Thyroid gland (tissue), 4 donors: ENCODE results near the gene GCK.
A peak's percentile ranks its signal among the peaks of the same experiment; 100 is the strongest.

ENCODE experiments used
- POLR2A ChIP-seq, 2 donors: fragments of 450-650 bp; IDR thresholded peaks; one replicate each; pipeline ENCODE4 v1.6.1; 2017; ENCODE audit warnings: antibody characterized with exemption in 2 of 2, mild to moderate bottlenecking in 2 of 2, moderate library complexity in 1 of 2
- TF ChIP-seq, protein P1 (sequence below), 6 experiments: fragments of 200-600 bp in 3 of 6; fragments of 450-650 bp in 3 of 6; sonication (generic) in 3 of 6; IDR thresholded peaks; one replicate each; pipeline ENCODE4 v1.5.1; 2016 to 2019; ENCODE audit warnings: antibody characterized with exemption in 6 of 6, mild to moderate bottlenecking in 2 of 6, inconsistent platforms in 1 of 6, moderate library complexity in 1 of 6

DNA sequence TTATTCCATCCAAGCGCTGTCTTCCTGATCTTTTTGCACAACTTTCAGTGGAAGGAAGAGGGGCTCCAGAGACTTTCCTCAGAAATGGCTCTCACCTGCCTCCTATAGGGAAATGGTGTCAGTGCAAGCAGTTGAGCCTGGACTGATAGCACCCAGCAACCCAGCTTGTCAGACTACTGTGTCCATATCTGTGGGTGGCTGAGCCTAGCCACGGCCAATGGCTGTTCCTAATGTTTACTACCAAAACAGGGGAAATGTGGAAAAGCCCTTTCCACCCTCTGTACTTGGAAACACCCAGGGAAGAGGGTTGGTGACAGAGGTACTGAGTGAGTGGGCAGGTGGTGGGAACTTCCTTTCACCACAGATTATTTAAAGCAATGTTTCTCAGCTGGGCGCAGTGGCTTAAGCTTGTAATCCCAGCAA is 7.2 kb upstream of the GCK start:
- TF ChIP-seq, protein P1, sequence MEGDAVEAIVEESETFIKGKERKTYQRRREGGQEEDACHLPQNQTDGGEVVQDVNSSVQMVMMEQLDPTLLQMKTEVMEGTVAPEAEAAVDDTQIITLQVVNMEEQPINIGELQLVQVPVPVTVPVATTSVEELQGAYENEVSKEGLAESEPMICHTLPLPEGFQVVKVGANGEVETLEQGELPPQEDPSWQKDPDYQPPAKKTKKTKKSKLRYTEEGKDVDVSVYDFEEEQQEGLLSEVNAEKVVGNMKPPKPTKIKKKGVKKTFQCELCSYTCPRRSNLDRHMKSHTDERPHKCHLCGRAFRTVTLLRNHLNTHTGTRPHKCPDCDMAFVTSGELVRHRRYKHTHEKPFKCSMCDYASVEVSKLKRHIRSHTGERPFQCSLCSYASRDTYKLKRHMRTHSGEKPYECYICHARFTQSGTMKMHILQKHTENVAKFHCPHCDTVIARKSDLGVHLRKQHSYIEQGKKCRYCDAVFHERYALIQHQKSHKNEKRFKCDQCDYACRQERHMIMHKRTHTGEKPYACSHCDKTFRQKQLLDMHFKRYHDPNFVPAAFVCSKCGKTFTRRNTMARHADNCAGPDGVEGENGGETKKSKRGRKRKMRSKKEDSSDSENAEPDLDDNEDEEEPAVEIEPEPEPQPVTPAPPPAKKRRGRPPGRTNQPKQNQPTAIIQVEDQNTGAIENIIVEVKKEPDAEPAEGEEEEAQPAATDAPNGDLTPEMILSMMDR (IDR thresholded peaks at IDR 0.05): peak in 5 of 6 experiments; percentile 20 to 67 (median 63)
- TF ChIP-seq POLR2A (IDR thresholded peaks at IDR 0.05): no peak
